SK-N-SH (cell line): Measurements from ENCODE around the gene STARD8. TPM values are rescaled to one million over a fixed set of nuclear protein-coding genes. Genes with fewer than 3 reads are reported as not detected.

Experiments
- CTCF ChIA-PET: fragments of 300-600, 350-600 bp; formaldehyde crosslinking; extraction: SDS; loops from one replicate; lab custom pipeline; 2021; lab: Yijun Ruan, JAX
- POLR2A ChIA-PET: fragments of 350-600 bp; sonication (Branson Sonifier 250); formaldehyde crosslinking; extraction: SDS; loops from one replicate; lab custom pipeline; 2020; ENCODE audit warnings: antibody characterized with exemption, inconsistent platforms; lab: Yijun Ruan, JAX
- DNase-seq: peaks from one replicate; pipeline ENCODE4 v3.0.0; 2012
- H2AFZ ChIP-seq: fragments of 200-600 bp; sonication (generic); 2 replicates; pipeline ENCODE4 v1.8.1; 2016; ENCODE audit warnings: antibody characterized with exemption, mild to moderate bottlenecking, low read depth
- H3F3A ChIP-seq: fragments of 200-600 bp; sonication (generic); replicated peaks from 2 replicates; pipeline ENCODE3; 2016; ENCODE audit warnings: antibody characterized with exemption, mild to moderate bottlenecking; ENCODE audit not compliant: insufficient read depth
- H3K27ac ChIP-seq, 2 experiments: fragments of 200-500 bp in 1 of 2; fragments of 200-600 bp in 1 of 2; sonication (Bioruptor generic) in 1 of 2; sonication (generic), shearing (Covaris generic) in 1 of 2; 2 replicates each; pipeline versions ENCODE4 v1.5.1 to v1.6.1; 2014 to 2016; ENCODE audit warnings: low read depth in 2 of 2, inconsistent platforms in 1 of 2, low read length in 1 of 2, mild to moderate bottlenecking in 1 of 2, mixed read lengths in 1 of 2
- H3K27me3 ChIP-seq: fragments of 200-600 bp; sonication (generic), shearing (Covaris generic); 2 replicates; pipeline ENCODE4 v1.6.1; 2016; ENCODE audit warnings: mixed run types; ENCODE audit not compliant: insufficient read depth
- H3K36me3 ChIP-seq, 2 experiments: fragments of 200-500 bp in 1 of 2; fragments of 200-600 bp in 1 of 2; sonication (Bioruptor generic) in 1 of 2; sonication (generic) in 1 of 2; replicated peaks in 1 of 2; 2 replicates each; pipeline versions ENCODE3 to v1.5.1; 2014 to 2016; ENCODE audit warnings: low read length in 1 of 2, mild to moderate bottlenecking in 1 of 2; ENCODE audit not compliant: insufficient read depth in 2 of 2, control insufficient read depth in 1 of 2
- H3K4me1 ChIP-seq, 2 experiments: fragments of 200-500 bp in 1 of 2; fragments of 200-600 bp in 1 of 2; sonication (Bioruptor generic) in 1 of 2; sonication (generic), shearing (Covaris generic) in 1 of 2; 2 replicates each; pipeline versions ENCODE4 v1.5.1 to v1.6.1; 2014 to 2016; ENCODE audit warnings: low read depth in 1 of 2, low read length in 1 of 2, mixed run types in 1 of 2; ENCODE audit not compliant: insufficient read depth in 2 of 2, control insufficient read depth in 1 of 2
- H3K4me2 ChIP-seq: fragments of 200-600 bp; sonication (generic), shearing (Covaris generic); 2 replicates; pipeline ENCODE4 v1.6.1; 2017; ENCODE audit warnings: mixed run types
- H3K4me3 ChIP-seq, 2 experiments: fragments of 200-500 bp in 1 of 2; fragments of 200-600 bp in 1 of 2; sonication (Bioruptor generic) in 1 of 2; sonication (generic), shearing (Covaris generic) in 1 of 2; 2 replicates each; pipeline versions ENCODE4 v1.5.1 to v1.8.1; 2014 to 2016; ENCODE audit warnings: low read depth in 2 of 2, inconsistent platforms in 1 of 2, low read length in 1 of 2, mild to moderate bottlenecking in 1 of 2, mixed read lengths in 1 of 2, moderate library complexity in 1 of 2
- H3K79me2 ChIP-seq: fragments of 200-600 bp; sonication (generic); 2 replicates; pipeline ENCODE4 v1.8.1; 2017; ENCODE audit warnings: mild to moderate bottlenecking; ENCODE audit not compliant: insufficient read depth
- H3K9ac ChIP-seq: fragments of 200-600 bp; sonication (generic); 2 replicates; pipeline ENCODE4 v1.6.1; 2017; ENCODE audit warnings: mixed run types
- H3K9me2 ChIP-seq: fragments of 200-600 bp; sonication (generic); 2 replicates; pipeline ENCODE4 v1.6.1; 2017; ENCODE audit warnings: mixed run types
- H3K9me3 ChIP-seq: fragments of 200-600 bp; sonication (generic); 2 replicates; pipeline ENCODE4 v1.6.1; 2017; ENCODE audit warnings: mixed run types, mild to moderate bottlenecking, moderate library complexity
- H4K20me1 ChIP-seq: fragments of 200-600 bp; sonication (generic); 2 replicates; pipeline ENCODE4 v1.6.1; 2017; ENCODE audit warnings: mild to moderate bottlenecking, mixed run types; ENCODE audit not compliant: insufficient read depth
- RXRA ChIP-seq: IDR thresholded peaks from 2 replicates; pipeline ENCODE4 v1.4.0; 2012; ENCODE audit warnings: low read depth, mild to moderate bottlenecking, borderline replicate concordance
- WGBS: methylation state at CpG from one replicate; pipeline ENCODE4 v1.1.6; 2017; ENCODE audit warnings: low lambda C conversion rate; 5-methylcytosine and 5-hydroxymethylcytosine counted together
- polyA plus RNA-seq, 3 experiments: library from polyadenylated mRNA; depleted of rRNA; stranded (reverse); fragments of >200 nt; gene quantifications; 2 replicates each; pipeline ENCODE4 v1.2.3, GENCODE V29; 2012
- small RNA-seq, 7 experiments: library from RNA; depleted of rRNA; stranded (forward); fragments of <200 nt; gene quantifications; one replicate each; pipeline ENCODE3, GENCODE V24; 2012

The STARD8 gene
- polyA plus RNA-seq, 1 of the 3 experiments (the other 2 are of a cell fraction), result 2.6 TPM

DNA sequence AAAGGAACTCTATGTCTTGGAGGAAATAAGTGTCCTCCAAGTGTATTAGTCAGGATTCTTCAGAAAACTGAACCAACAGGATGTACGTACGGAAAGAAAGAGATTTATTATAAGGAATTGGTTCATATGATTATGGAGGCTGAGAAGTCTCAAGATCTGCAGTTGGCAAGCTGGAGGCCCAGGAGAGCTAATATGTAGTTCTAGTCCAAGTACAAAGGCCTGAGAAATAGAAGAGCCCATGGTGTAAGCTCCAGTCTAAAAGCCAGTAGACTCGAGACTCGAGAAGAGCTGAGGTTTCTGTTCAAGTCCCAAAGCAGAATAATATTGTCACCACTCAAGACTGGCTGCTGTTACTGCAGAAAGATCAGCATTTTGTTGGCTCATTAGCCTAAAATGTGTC lies 116.0 kb downstream of the STARD8 start:
- Histone ChIP-seq H3F3A (no peaks in the 10 kb centered on the region), H3K79me2 (no peaks in the 10 kb centered on the region), H3K9me2 (no peaks in the 10 kb centered on the region), H3K27ac (no peak overlapping the region), H3K4me3 (no peak overlapping the region), H3K4me1 (no peaks in the 10 kb centered on the region), H3K27me3 (peaks cover 11% of the 10 kb centered on the region; the same call in 1 of the 2 replicates), H3K9me3 (no peaks in the 10 kb centered on the region), H2AFZ (no peak overlapping the region), H4K20me1 (no peaks in the 10 kb centered on the region), H3K36me3 (no peaks in the 10 kb centered on the region), H3K4me2 (no peak overlapping the region), H3K9ac (no peak overlapping the region)
- POLR2A ChIA-PET, result no interaction called here
- no peak for DNase-seq
- 23% methylated on average over 4 of the region's 4 CpGs for WGBS
- CTCF ChIA-PET, result no interaction called here
- TF ChIP-seq RXRA, result no peak

Small RNA genes within 50 kb of the gene (small RNA-seq; reads per million reads assigned to genes)
- gene COX6CP12, result 0 reads per million in 7 experiments

Other genes starting within 250 kb of the STARD8 start
- 1.3 and 1.7 TPM in 2 replicates for gene OPHN1, start 214.2 kb upstream of the STARD8 start, polyA plus RNA-seq (2012; rRNA removed)
- gene YIPF6, start 148.6 kb upstream of the STARD8 start, polyA plus RNA-seq (2012; rRNA removed), result 15.0 and 22.5 TPM in 2 replicates
- 7.5 and 8.4 TPM in 2 replicates for gene EFNB1, start 181.4 kb downstream of the STARD8 start, polyA plus RNA-seq (2012; rRNA removed)